Spleen (tissue), 11 donors: Measurements from ENCODE around the gene CD34. TPM values are rescaled to one million over a fixed set of nuclear protein-coding genes. Genes with fewer than 3 reads are reported as not detected.

Source experiments
- DNase-seq: peaks from one replicate; pipeline ENCODE4 v3.0.0-alpha.2; 2020
- H3K27ac ChIP-seq, 8 donors: fragments of 200-600 bp; sonication (generic) in 7 of 8; 1 replicate in 4 of 8; 2 replicates in 4 of 8; pipeline versions ENCODE4 v1.5.0 to v1.8.0; 2016 to 2021; ENCODE audit warnings: inconsistent platforms in 4 of 8, mild to moderate bottlenecking in 4 of 8, moderate library complexity in 1 of 8
- H3K27me3 ChIP-seq, 7 donors: fragments of 200-600 bp; sonication (generic) in 6 of 7; replicated peaks in 1 of 7; 1 replicate in 4 of 7; 2 replicates in 3 of 7; pipeline versions ENCODE4 v1.5.0 to v1.8.0; 2016 to 2021; ENCODE audit warnings: inconsistent platforms in 3 of 7, mild to moderate bottlenecking in 1 of 7
- H3K36me3 ChIP-seq, 6 donors: fragments of 200-600 bp; sonication (generic) in 5 of 6; 1 replicate in 4 of 6; 2 replicates in 2 of 6; pipeline versions ENCODE4 v1.5.0 to v1.8.0; 2016 to 2021; ENCODE audit warnings: inconsistent platforms in 2 of 6
- H3K4me1 ChIP-seq, 6 donors: fragments of 200-600 bp; sonication (generic) in 5 of 6; 1 replicate in 3 of 6; 2 replicates in 3 of 6; pipeline versions ENCODE4 v1.5.0 to v1.8.0; 2016 to 2021; ENCODE audit warnings: inconsistent platforms in 3 of 6
- H3K4me3 ChIP-seq, 8 donors: fragments of 200-600 bp; sonication (generic) in 7 of 8; 1 replicate in 4 of 8; 2 replicates in 4 of 8; pipeline versions ENCODE4 v1.5.0 to v1.8.0; 2016 to 2021; ENCODE audit warnings: inconsistent platforms in 4 of 8, mild to moderate bottlenecking in 4 of 8, moderate library complexity in 2 of 8
- H3K9me3 ChIP-seq, 8 donors: fragments of 200-600 bp; sonication (generic) in 7 of 8; 1 replicate in 4 of 8; 2 replicates in 4 of 8; pipeline versions ENCODE4 v1.5.0 to v1.8.0; 2016 to 2021; ENCODE audit warnings: inconsistent platforms in 4 of 8
- POLR2A ChIP-seq, 3 donors: fragments of 450-650 bp; IDR thresholded peaks; one replicate each; pipeline ENCODE4 v1.5.1; 2017; ENCODE audit warnings: antibody characterized with exemption in 3 of 3, mild to moderate bottlenecking in 1 of 3
- POLR2AphosphoS5 ChIP-seq, 3 donors: sonication (generic); formaldehyde crosslinking; IDR thresholded peaks; one replicate each; pipeline ENCODE4 v1.5.1; 2017; ENCODE audit warnings: antibody characterized with exemption in 3 of 3
- WGBS, 5 donors: extraction: QIAGEN DNeasy Blood & Tissue Kit in 3 of 5; methylation state at CpG; one replicate each; pipeline versions ENCODE4 v1.1.5 to v1.1.7; 2013 to 2018; 5-methylcytosine and 5-hydroxymethylcytosine counted together
- intact Hi-C: fragments of 100-400 bp; cut with DNase I; formaldehyde crosslinking; loops from one replicate; pipeline ENCODE4 v1.15.0; 2023; ENCODE audit warnings: low total_unique reads
- polyA plus RNA-seq, 3 donors: library from polyadenylated mRNA; stranded (reverse); fragments of 200-250 nt; gene quantifications; one replicate each; pipeline ENCODE4 v1.2.1, GENCODE V29; 2013
- total RNA-seq, 7 donors: library from RNA; depleted of rRNA in 3 of 7; stranded (reverse); fragments of >200 nt in 3 of 7; fragmentation: NEBNext Ultra II Directional in 4 of 7; extraction: Animal tissue kit (Norgen Biotek cat#: 25700) in 4 of 7; gene quantifications; one replicate each; pipeline versions ENCODE4 v1.1.0 to v1.2.1, GENCODE V29; 2016 to 2021
- TF ChIP-seq, protein P1 (sequence below), 11 experiments: fragments of 200-600 bp in 7 of 11; fragments of 450-650 bp in 4 of 11; sonication (generic) in 4 of 11; IDR thresholded peaks in 8 of 11; conservative IDR thresholded peaks in 3 of 11; 1 replicate in 7 of 11; 2 replicates in 4 of 11; pipeline versions ENCODE4 v1.4.0 to v1.8.0; 2016 to 2021; ENCODE audit warnings: antibody characterized with exemption in 11 of 11, inconsistent platforms in 4 of 11, mild to moderate bottlenecking in 1 of 11
- donor health status: healthy with polysubstance abuse.
- donor health status: DM: no; HTN: no; CAD: no; lungs with moderate emphysema.
- donor health status: DM: no; HTN: no; CAD: no.
- donor health status: Bipolar disorder and iron deficiency.
- donor health status: healthy.
- donor health status: DM: no; HTN: no; CAD: no.
- donor health status: DM: yes; HTN: yes; CAD: no.

CD34 gene
- total and polyA plus RNA-seq, 10 donors: 5.1 to 31.5 (median 17.5) TPM

DNA sequence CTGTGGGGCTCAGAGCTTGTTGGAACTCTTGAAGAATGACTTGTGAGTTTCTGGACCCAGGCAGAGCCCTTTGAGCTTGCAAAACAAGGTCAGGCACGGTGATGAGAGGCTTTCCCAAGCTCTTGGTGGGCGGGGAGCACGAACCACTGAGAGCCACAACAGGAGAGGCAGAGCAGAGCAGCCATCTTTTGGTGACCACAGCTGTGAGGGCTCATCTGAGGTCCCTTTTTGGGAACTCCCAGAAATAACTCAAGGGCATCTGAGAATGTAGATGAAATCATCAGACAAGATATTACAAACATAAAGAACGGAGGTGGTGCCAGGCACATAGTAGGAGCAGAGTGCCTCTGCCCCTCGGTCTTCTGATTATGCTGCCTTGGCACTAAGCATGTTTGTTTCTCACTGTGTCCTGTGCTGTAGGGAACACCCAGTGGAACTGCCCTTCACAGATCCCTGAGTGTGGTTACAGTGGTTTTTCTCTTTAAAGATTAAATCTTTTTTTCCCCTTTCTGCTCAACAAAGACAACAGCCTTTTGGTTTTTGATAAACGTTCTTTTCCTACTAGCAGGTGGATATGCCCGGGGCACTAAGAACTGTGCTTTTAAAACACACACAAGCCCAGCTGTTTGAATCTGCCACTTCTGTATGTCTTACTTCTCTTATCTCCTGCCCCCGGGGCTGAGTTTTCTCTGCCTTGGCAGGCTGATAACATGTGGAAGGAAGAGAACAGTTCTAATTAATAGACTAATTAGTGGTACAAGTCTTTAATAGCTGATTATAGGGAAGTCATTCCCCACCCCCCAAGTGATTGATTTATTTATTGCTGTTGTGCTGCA is 37.7 kb downstream of the CD34 start:
- H3K36me3 ChIP-seq: no peaks in the 10 kb centered on the region
- peak overlapping the region in 1 of 8 donors; percentile 21 for H3K4me3 ChIP-seq
- no peak for DNase-seq
- peak overlapping the region; percentile 19 to 68 (median 42) for H3K27ac ChIP-seq
- H3K9me3 ChIP-seq: no peaks in the 10 kb centered on the region
- intact Hi-C loops: no loop called here
- TF ChIP-seq POLR2AphosphoS5 (IDR thresholded peaks at IDR 0.05) (no peak), POLR2A (IDR thresholded peaks at IDR 0.05) (no peak)
- TF ChIP-seq, protein P1, sequence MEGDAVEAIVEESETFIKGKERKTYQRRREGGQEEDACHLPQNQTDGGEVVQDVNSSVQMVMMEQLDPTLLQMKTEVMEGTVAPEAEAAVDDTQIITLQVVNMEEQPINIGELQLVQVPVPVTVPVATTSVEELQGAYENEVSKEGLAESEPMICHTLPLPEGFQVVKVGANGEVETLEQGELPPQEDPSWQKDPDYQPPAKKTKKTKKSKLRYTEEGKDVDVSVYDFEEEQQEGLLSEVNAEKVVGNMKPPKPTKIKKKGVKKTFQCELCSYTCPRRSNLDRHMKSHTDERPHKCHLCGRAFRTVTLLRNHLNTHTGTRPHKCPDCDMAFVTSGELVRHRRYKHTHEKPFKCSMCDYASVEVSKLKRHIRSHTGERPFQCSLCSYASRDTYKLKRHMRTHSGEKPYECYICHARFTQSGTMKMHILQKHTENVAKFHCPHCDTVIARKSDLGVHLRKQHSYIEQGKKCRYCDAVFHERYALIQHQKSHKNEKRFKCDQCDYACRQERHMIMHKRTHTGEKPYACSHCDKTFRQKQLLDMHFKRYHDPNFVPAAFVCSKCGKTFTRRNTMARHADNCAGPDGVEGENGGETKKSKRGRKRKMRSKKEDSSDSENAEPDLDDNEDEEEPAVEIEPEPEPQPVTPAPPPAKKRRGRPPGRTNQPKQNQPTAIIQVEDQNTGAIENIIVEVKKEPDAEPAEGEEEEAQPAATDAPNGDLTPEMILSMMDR (IDR thresholded peaks at IDR 0.05 in 8 of 11, conservative IDR thresholded peaks at IDR 0.05 in 3 of 11): no peak
- 6 to 20% (median 14%) methylated on average over 8 of the region's 8 CpGs for WGBS, 5 donors
- peaks cover 17 to 77% (median 61%) of the 10 kb centered on the region in 6 donors for H3K4me1 ChIP-seq
- no peaks in the 10 kb centered on the region for H3K27me3 ChIP-seq

DNA sequence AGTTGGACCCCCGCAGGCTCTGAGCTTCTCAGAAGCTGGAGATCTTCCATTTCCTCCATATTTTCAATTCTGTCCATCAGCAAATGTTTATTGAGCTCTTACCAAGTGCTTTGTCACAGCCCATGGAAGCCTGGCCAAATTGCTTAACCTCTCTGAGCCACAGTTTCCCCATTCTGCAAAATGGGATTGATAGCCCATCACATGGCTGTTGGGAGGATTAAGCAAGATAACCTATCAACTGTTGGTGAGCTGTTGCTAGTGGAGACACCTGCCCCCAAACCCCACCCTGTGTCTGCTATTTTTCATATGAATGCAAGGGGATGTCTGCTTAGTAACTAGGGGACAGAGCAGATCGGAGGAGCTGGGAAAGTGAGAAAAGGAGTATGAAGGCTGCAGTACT is 38.3 kb downstream of the CD34 start:
- H3K9me3 ChIP-seq: no peaks in the 10 kb centered on the region
- H3K4me1 ChIP-seq: peaks cover 19 to 84% (median 66%) of the 10 kb centered on the region in 6 donors
- TF ChIP-seq POLR2AphosphoS5 (IDR thresholded peaks at IDR 0.05) (no peak), POLR2A (IDR thresholded peaks at IDR 0.05) (no peak)
- TF ChIP-seq, protein P1 (IDR thresholded peaks at IDR 0.05 in 8 of 11, conservative IDR thresholded peaks at IDR 0.05 in 3 of 11): no peak
- no peaks in the 10 kb centered on the region for H3K27me3 ChIP-seq
- peak overlapping the region in 1 of 8 donors; percentile 21 for H3K4me3 ChIP-seq
- intact Hi-C loops: no loop called here
- H3K36me3 ChIP-seq: peaks cover 0 to 1% (median 0%) of the 10 kb centered on the region in 6 donors
- 79 to 98% (median 85%) methylated on average over 2 of the region's 2 CpGs for WGBS, 5 donors
- peak overlapping the region in 6 of 8 donors; percentile 19 to 68 (median 51) for H3K27ac ChIP-seq
- no peak for DNase-seq

DNA sequence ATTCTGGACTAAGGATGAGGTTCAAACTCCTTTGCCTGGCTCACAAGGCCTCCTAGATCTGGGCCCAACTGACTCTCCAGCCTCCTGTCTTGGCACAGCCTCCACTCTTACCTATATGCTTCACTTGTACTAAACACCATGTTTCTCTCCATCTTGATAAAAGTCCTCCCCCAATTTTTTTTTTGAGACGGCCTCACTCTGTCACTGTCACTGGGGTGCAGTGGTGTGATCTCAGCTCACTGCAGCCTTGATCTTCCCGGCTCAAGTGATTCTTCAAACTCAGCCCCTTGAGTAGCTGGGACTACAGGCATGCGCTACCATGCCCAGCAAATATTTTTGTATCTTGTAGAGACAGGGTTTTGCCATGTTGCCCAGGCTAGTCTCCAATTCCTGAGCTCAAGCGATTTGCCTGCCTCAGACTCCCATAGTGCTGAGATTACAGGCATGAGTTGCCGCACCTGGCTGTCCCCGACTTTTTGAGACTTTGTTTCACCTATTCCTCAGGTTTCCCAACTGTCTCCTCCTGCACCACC is 39.7 kb downstream of the CD34 start:
- Histone ChIP-seq H3K27me3 (no peaks in the 10 kb centered on the region), H3K9me3 (no peaks in the 10 kb centered on the region), H3K36me3 (peaks cover 0 to 15% (median 0%) of the 10 kb centered on the region in 6 donors), H3K27ac (peak overlapping the region in 4 of 8 donors; percentile 98 to 99 (median 98)), H3K4me1 (peaks cover 33 to 92% (median 79%) of the 10 kb centered on the region in 6 donors), H3K4me3 (no peak overlapping the region)
- intact Hi-C loops: no loop called here
- TF ChIP-seq, protein P1 (IDR thresholded peaks at IDR 0.05 in 8 of 11, conservative IDR thresholded peaks at IDR 0.05 in 3 of 11): no peak
- TF ChIP-seq POLR2A (IDR thresholded peaks at IDR 0.05) (no peak), POLR2AphosphoS5 (IDR thresholded peaks at IDR 0.05) (no peak)
- DNase-seq: no peak
- 92 to 95% (median 94%) methylated on average over 6 of the region's 6 CpGs for WGBS, 5 donors
